GM18907 (cell line): Measurements from ENCODE around the gene TACR2.

ENCODE experiments used
- ATAC-seq: cut with Tn5 transposase; IDR thresholded peaks from one replicate; pipeline ENCODE4 v1.9.1; 2021; ENCODE audit warnings: mild to moderate bottlenecking, moderate library complexity; ENCODE audit not compliant: unreplicated experiment

The TACR2 gene

GRCh38 chr10:69377191-69377590 is 39.5 kb downstream of the TACR2 start:
- ATAC-seq: no peak

- ATAC-seq: no peak
These were observed 40.1 kb downstream of the TACR2 start for GRCh38 chr10:69376662-69377061.

- no peak for ATAC-seq
These were observed 41.2 kb downstream of the TACR2 start for GRCh38 chr10:69375307-69376151.

GRCh38 chr10:69374931-69375306 is 41.8 kb downstream of the TACR2 start:
- ATAC-seq: no peak

- ATAC-seq: no peak
These were observed 42.5 kb downstream of the TACR2 start for GRCh38 chr10:69374242-69374641.

- ATAC-seq: no peak
These were observed 44.4 kb downstream of the TACR2 start for GRCh38 chr10:69372126-69372980.

GRCh38 chr10:69367469-69367868 is 49.2 kb downstream of the TACR2 start:
- no peak for ATAC-seq

- ATAC-seq: no peak
These were observed 50.0 kb downstream of the TACR2 start for GRCh38 chr10:69366738-69367137.

- ATAC-seq: no peak
These were observed 52.3 kb downstream of the TACR2 start for GRCh38 chr10:69364232-69364940.

- ATAC-seq: no peak
These were observed 53.1 kb downstream of the TACR2 start for GRCh38 chr10:69363666-69364065.

- ATAC-seq: no peak
These were observed 54.2 kb downstream of the TACR2 start for GRCh38 chr10:69362471-69362954.

- no peak for ATAC-seq
These were observed 55.5 kb downstream of the TACR2 start for GRCh38 chr10:69361303-69361614.

GRCh38 chr10:69360485-69361302 is 56.0 kb downstream of the TACR2 start:
- ATAC-seq: no peak

- no peak for ATAC-seq
These were observed 57.1 kb downstream of the TACR2 start for GRCh38 chr10:69359594-69359993.

GRCh38 chr10:69359148-69359547 is 57.6 kb downstream of the TACR2 start:
- ATAC-seq: no peak

- no peak for ATAC-seq
These were observed 58.4 kb downstream of the TACR2 start for GRCh38 chr10:69358148-69358795.

GRCh38 chr10:69356187-69356586 is 60.5 kb downstream of the TACR2 start:
- ATAC-seq: no peak

- no peak for ATAC-seq
These were observed 62.6 kb downstream of the TACR2 start for GRCh38 chr10:69353977-69354635.
